H4 (cell line): ENCODE measurements around the gene CX3CR1. TPM values are rescaled to one million over a fixed set of nuclear protein-coding genes. Genes with fewer than 3 reads are reported as not detected.
"Not testable (repeated sequence)": the region's sequence is repeated elsewhere in the genome, so short reads cannot be mapped to it uniquely, and the experiment has no call there.

Experiments used
- DNase-seq: peaks from one replicate; pipeline ENCODE4 v3.0.0-alpha.2; 2015; ENCODE audit warnings: low spot score
- total RNA-seq: library from RNA; depleted of rRNA; stranded (reverse); fragments of >200 nt; shearing (Covaris generic); gene quantifications from 2 replicates; pipeline ENCODE4 v1.2.3, GENCODE V29; 2014

The CX3CR1 gene
- total RNA-seq, 1 experiment from 2014 or later, result not detected

DNA sequence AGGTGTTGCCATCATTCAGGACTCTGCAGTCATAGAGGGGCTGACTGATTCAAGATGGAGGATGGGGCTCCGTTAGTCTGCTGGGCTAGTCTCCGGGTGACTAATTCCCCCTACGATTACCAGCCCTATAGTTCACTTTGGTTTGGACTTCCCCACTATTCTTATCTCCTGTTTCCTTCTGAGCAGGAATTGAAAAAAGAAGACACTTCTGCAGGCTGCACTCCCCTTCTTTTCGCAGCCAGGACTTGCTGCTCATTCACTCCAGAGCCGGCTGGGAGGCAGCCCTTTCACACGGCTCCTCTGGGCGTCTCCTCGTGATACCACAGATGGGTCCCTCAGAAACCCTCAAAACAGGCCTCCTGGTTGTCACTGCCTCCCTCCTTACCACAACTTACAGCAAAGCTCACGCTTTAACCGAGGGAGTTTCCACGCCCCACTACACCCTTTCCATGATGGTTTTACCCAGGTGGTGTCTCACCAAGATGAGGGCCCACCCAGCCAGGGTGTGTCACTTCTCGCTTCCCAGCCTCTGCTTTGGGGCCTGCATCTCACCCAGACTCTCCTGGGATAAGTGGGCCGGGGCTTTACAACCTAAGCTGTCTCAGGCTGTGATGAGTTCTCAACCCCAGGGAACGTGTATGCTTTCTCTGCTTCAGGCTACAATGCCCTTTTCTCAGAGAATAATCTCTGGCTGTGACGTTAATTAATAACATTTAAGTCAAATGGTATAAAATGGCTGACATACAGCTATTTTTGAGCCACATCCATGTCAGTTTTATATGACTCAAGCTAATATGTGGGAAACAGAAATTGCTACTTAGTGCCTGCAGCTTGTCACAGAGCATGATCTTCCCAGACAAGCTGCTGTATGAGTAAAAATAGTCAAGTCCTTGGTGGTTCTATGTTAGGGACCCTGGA, 11.9 kb downstream of the CX3CR1 start:
- no peak for DNase-seq

DNA sequence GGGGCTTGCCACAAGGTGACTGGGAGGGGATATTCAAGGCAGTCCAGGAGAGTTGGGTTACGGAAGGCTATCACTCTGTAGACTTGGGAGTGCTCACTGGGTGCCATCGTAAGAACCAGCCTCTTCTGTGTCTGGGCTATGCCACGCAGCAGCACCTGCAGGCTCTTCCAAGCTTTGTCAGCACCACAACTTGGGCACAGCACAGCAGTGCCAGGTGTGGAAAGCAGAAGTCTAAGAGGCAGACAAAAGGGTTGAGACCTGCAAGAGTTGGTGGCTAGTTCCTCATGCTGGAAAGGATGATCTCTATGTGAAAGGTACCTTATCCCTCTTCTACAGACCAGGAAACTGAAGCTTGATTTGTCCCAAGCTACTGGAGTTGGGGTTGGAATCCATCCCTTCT, 15.8 kb downstream of the CX3CR1 start:
- DNase-seq, result no peak

DNA sequence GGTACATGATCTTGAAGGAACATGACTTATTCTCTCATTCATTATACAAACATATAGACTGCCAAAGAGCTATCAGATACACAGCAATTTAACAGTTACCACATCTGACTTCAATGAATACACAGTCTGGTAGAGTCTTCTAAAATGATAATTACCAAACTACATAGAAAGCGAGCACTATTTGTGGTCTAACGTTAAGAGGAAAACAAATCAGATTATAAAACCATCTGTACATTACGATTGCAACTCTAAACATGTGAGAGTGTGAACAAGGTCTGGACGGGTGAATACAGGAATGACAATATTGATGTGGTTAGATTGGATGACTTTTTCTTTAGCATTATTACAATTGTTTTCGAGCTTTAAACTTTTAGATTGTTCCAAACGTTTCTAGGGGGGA, 16.3 kb downstream of the CX3CR1 start:
- no peak for DNase-seq

DNA sequence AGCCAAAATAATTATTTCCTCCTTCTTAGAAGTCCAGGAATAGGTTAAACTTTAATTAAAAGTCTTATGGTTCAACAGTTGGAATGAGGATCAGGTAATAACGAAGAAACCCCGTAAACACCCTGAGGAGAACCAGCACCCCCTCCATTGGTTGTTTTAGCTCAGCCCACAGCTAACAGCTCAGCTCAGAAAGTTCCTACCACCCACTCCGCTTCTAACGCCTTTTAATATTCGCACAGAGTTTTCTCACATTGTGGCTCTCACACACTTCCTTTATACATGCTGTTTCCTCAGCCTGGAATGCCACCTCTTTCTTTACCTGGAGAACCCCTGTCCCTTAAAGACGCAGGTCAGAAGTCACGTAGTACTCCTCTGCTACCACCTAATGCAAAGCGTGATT, 17.0 kb downstream of the CX3CR1 start:
- no peak for DNase-seq

DNA sequence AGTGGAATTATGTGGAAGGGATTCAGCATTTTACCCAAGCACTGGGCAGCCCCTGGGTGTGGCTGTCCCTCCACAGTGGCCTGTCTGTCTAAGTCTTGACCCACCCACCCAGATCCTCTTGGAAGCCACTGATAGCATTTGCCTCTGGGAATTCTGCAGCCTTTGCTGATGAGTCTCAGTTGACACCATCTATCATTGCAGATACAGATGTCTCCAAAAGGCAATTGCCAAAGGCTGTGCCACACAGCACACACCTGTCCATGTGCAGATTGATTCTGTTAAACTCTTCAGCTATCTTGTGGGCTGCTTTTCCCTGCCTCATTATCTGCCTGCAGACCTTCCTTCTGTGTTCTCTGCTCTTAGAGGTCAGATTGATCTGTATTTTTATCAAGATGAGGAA, 18.1 kb downstream of the CX3CR1 start:
- DNase-seq, result no peak

DNA sequence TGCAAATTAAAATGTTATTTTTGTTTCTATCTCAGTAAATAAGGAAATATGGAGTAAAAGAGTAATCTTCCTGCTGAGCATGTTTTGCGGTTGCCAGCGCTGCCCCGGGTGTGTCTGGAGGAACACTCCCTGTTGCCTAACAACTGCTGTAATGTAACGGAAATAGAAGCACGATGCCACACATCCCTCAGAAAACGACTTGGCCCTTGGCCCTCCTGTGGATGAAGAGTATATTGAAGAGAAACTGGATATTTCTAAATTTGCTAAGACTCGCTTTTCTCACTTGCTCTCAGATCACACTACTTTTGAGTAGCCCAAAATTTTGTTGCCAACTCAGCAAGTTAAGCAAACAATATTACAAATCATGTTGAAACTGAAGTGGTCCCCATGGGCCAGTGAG, 18.9 kb downstream of the CX3CR1 start:
- DNase-seq, result peak; percentile 92

- DNase-seq, result no peak
These were observed 19.5 kb downstream of the CX3CR1 start for GRCh38 chr3:39260318-39260717.

DNA sequence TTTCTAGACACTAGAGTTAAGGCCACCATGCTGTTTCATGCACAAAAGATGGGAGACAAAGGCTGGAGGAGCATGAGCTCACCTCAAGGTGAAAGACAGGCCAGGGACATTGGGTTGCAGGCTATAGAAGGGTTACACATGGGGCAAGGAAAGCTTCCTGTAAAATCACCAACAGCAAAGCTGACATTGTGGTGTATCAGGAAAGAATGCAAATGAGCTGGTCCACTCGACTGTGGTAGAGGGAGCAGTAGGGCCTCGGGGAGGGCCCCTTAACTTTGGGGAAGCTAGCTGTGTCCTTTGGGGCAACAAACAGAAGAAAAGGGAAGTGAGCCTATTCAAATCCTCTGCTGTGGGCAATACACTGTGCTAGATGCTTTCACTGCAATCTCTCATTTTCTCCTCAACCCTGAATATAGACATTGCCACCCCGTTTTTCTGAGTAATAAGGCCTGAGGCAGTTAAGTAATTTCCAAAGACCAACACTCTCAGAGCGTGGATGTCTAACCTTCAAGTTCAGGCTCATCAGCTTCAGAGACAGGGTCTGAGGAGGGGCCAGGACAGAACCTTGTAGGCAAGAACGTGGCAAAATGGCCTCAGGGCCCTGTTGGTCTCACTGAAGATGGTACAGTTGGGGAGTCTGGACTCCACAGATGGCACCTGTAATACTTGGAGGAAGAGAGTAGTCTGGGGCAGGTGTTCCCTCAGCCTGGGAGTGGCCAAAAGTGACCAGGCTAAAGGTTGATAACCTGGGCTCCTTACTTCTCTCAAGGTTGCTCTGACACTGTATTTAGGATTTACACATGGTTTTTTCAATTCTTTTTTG, 24.1 kb downstream of the CX3CR1 start:
- DNase-seq, result no peak

DNA sequence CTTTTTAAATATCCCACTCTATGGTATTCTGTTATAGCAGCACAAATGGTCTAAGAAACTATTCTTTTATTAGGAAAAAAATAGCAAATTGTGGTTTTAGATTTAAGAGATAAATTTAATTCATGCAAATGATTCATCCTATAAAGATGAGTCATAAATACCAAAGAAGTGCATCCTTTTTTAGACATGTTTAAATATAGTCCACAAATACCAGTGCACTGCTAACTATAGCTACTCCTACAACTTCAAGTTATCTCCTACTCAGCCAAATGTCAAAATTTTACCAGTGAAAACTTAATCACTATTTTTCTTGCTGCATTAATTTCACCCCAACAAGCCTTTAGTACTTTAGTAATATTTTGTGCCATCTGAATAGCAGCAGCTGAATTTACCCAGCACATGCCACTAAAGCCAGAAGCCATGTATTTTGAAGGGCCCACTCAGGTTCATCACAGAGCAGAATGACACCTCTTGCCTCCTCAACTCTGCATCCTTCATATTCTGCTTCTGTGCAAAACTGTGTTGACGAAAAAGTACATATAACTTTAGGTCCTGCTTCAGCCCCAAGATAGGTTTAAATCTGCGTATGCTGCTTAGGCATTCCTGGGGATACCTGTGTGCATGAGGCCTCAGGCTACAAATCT, 24.9 kb downstream of the CX3CR1 start:
- no peak for DNase-seq

DNA sequence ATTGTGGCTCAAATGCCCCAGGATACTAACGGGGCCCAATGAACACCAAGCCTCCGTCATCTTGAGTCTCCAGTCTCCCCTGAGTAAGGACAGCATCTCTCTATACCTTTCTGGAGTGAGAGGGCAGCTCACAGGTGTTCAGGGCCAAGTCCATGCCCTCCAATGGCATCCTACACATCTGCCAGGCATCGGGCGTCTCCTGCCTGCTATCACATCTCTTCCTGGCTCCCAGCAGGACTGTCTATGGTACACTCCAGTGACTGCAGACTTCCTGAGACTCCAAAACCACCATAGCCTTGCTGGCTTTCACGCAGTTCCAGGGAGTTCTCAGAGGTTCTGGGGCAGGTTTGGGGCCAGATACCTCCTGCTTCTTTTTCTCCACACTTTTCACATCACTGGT, 28.3 kb downstream of the CX3CR1 start:
- DNase-seq, result no peak

GRCh38 chr3:39250116-39250747, 29.6 kb downstream of the CX3CR1 start:
- DNase-seq, result no peak

DNA sequence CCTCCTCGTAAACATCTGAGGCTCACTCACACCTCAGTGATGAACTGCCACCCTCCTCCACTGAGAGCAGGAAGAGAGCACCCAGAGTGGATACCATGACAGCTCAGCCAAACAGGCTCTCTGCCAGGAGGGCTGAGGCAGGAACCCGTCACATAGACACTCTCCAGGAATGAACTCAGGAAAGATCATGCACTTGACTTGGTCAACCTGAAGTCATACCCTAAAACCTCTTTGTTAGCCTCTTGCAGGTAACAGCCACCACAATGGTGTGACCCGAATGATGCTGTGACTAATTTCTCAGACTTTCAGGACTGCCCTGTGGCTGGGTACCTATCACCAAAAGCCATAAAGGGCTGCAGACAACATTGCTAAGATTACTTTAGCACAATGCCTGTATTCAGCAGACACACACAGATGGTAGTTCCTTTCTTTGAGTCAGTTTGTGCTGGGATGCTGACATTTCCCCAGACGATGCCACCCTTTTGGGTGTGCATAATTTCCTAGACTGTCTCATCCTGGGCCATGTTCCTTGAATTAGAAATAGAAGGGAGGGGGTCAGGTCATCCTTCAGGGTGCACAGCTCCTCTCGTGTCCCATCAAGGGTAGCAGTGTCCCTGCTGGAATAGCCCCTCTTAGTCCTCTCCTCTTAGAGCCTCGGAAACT, 30.3 kb downstream of the CX3CR1 start:
- DNase-seq, result no peak

DNA sequence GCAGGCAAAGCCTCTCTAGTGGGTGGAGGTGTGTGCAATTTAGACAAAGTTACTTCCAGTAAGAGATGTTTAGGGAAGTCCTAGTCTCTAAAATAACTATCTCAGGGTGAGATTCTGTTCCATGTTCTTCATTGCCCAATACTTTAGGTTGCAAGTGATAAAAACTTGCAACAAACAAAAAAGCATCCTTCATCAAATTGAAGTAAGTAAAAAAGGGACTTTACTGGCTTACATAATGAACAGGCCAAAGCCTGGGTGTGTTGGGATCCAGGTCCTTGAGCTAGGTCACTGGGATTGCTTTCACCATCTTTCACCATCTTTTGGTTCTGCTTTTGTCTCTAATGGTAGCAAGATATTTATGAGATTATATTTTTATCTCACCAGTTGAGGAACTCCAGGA, 38.3 kb downstream of the CX3CR1 start:
- no peak for DNase-seq

GRCh38 chr3:39237027-39237426, 42.8 kb downstream of the CX3CR1 start:
- DNase-seq, result no peak

DNA sequence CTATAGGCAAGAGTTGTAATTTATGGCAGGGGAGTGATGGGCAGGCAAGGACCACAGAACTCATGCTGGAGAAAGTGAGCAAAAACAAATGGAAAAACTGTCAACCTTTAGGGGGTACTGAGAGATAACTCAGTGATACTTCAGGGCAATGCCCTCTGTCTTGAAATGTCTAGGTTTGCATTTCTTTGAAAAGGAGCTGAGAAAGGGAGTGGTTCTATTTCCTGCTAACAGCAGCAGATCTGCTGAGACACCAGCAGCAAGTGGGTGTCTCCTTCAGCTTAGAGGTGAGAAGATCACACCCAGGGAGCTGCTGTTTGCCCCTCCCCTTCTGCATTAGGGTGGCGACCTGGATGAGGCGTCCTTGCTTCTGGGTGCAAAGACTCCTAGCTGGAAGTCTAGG, 45.2 kb downstream of the CX3CR1 start:
- DNase-seq, result no peak

GRCh38 chr3:39232859-39233258, 47.0 kb downstream of the CX3CR1 start:
- DNase-seq, result no peak

GRCh38 chr3:39230453-39230852, 49.4 kb downstream of the CX3CR1 start:
- no peak for DNase-seq

- no peak for DNase-seq
These were observed 51.3 kb downstream of the CX3CR1 start for GRCh38 chr3:39228496-39228895.

DNA sequence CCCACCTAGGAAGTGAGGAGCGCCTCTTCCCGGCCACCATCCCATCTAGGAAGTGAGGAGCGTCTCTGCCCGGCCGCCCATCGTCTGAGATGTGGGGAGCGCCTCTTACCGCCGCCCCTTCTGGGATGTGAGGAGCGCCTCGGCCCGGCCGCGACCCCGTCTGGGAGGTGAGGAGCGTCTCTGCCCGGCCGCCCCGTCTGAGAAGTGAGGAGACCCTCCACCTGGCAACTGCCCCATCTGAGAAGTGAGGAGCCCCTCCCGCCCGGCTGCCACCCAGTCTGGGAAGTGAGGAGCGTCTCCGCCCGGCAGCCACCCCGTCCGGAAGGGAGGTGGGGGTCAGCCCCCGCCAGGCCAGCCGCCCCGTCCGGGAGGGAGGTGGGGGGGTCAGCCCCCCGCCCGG, 52.2 kb downstream of the CX3CR1 start:
- not testable (repeated sequence) for DNase-seq

GRCh38 chr3:39226106-39226741, 53.6 kb downstream of the CX3CR1 start:
- DNase-seq, result no peak

DNA sequence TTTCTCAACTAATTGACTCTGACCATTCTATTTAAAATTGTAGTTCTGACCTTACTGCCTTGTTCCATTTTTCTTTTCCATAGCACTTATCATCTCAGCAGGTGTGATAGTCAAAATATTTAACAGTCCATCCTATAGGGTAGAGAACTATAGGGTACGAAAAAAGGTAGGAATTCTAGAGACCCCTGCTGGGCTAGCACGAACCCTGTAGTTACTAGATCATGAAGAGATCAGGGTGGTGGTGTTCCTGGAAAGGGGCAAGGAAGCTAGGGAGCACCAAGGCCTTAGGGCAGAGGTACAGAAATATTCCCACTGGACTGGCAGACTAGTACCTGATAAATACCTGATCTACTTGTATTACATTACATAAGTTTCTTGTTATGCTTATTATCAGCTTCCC, 55.5 kb downstream of the CX3CR1 start:
- no peak for DNase-seq
